Loucy (cell line): ENCODE measurements around the gene KCND2.
"Not testable (repeated sequence)": the region's sequence is repeated elsewhere in the genome, so short reads cannot be mapped to it uniquely, and the experiment has no call there.

Experiments
- H2AFZ ChIP-seq: fragments of 200-600 bp; sonication (generic); 2 replicates; pipeline ENCODE4 v1.6.0; 2016; ENCODE audit warnings: antibody characterized with exemption, mild to moderate bottlenecking, low read length, moderate library complexity
- H3F3A ChIP-seq: fragments of 200-600 bp; 2 replicates; pipeline ENCODE4 v1.6.0; 2016; ENCODE audit warnings: antibody characterized with exemption, low read depth, mild to moderate bottlenecking
- H3K27me3 ChIP-seq: fragments of 200-600 bp; sonication (generic); 2 replicates; pipeline ENCODE4 v1.6.1; 2014; ENCODE audit warnings: low read length, mild to moderate bottlenecking; ENCODE audit not compliant: insufficient read depth, poor library complexity, severe bottlenecking
- H3K36me3 ChIP-seq: fragments of 200-600 bp; sonication (generic); 2 replicates; pipeline ENCODE4 v1.6.1; 2016; ENCODE audit warnings: low read length; ENCODE audit not compliant: insufficient read depth
- H3K4me1 ChIP-seq: fragments of 200-600 bp; sonication (generic); 2 replicates; pipeline ENCODE4 v1.5.1; 2014; ENCODE audit warnings: low read length, mild to moderate bottlenecking; ENCODE audit not compliant: insufficient read depth, poor library complexity, severe bottlenecking
- H3K4me2 ChIP-seq: fragments of 200-600 bp; sonication (generic); 2 replicates; pipeline ENCODE4 v1.6.0; 2014; ENCODE audit warnings: antibody characterized with exemption, low read length, low read depth, mild to moderate bottlenecking; ENCODE audit not compliant: poor library complexity, severe bottlenecking
- H3K4me3 ChIP-seq: fragments of 200-600 bp; sonication (generic); 2 replicates; pipeline ENCODE4 v1.5.1; 2014; ENCODE audit warnings: low read length, mild to moderate bottlenecking, mixed read lengths; ENCODE audit not compliant: poor library complexity, severe bottlenecking
- H3K79me2 ChIP-seq: fragments of 200-600 bp; sonication (generic); 2 replicates; pipeline ENCODE4 v1.6.1; 2014; ENCODE audit warnings: low read length; ENCODE audit not compliant: insufficient read depth
- H3K9ac ChIP-seq: fragments of 200-600 bp; sonication (generic); 2 replicates; pipeline ENCODE4 v1.6.0; 2014; ENCODE audit warnings: mild to moderate bottlenecking, low read depth, low read length, moderate library complexity; ENCODE audit not compliant: poor library complexity, severe bottlenecking
- H3K9me2 ChIP-seq: fragments of 200-600 bp; sonication (generic); replicated peaks from 2 replicates; pipeline ENCODE4 v1.6.1; 2016; ENCODE audit warnings: low read depth, low read length, mixed read lengths
- H3K9me3 ChIP-seq: fragments of 200-600 bp; sonication (generic); 2 replicates; pipeline ENCODE4 v1.6.1; 2014; ENCODE audit warnings: mild to moderate bottlenecking, antibody characterized with exemption, low read length, low read depth; ENCODE audit not compliant: insufficient read depth
- H4K20me1 ChIP-seq: fragments of 200-600 bp; sonication (generic); 2 replicates; pipeline ENCODE4 v1.6.0; 2014; ENCODE audit warnings: antibody characterized with exemption, low read length, mild to moderate bottlenecking; ENCODE audit not compliant: insufficient read depth, poor library complexity, severe bottlenecking
- CTCF ChIP-seq: fragments of 200-600 bp; sonication (generic); conservative IDR thresholded peaks from 2 replicates; pipeline ENCODE4 v1.5.1; 2014; ENCODE audit warnings: mild to moderate bottlenecking, antibody characterized with exemption, low read length
- EZH2phosphoT487 ChIP-seq: fragments of 200-600 bp; IDR thresholded peaks from 2 replicates; pipeline ENCODE4 v1.6.1; 2018; ENCODE audit warnings: antibody characterized with exemption, mild to moderate bottlenecking, moderate library complexity, borderline replicate concordance

KCND2 gene

GRCh38 chr7:120229084-120229483 is 43.9 kb upstream of the KCND2 start:
- H4K20me1 ChIP-seq, result no peaks in the 10 kb centered on the region
- H3K79me2 ChIP-seq, result no peaks in the 10 kb centered on the region
- no peaks in the 10 kb centered on the region for H3K27me3 ChIP-seq
- H3K9ac ChIP-seq, result no peak overlapping the region
- no peaks in the 10 kb centered on the region for H3F3A ChIP-seq
- no peaks in the 10 kb centered on the region for H3K9me3 ChIP-seq
- H3K36me3 ChIP-seq, result no peaks in the 10 kb centered on the region
- no peak overlapping the region for H2AFZ ChIP-seq
- H3K4me1 ChIP-seq, result no peaks in the 10 kb centered on the region
- H3K9me2 ChIP-seq, result no peaks in the 10 kb centered on the region
- H3K4me3 ChIP-seq, result no peak overlapping the region
- H3K4me2 ChIP-seq, result no peak overlapping the region
- TF ChIP-seq CTCF, result no peak
- TF ChIP-seq EZH2phosphoT487, result no peak

- Histone ChIP-seq H3F3A (no peaks in the 10 kb centered on the region), H3K27me3 (no peaks in the 10 kb centered on the region), H3K36me3 (no peaks in the 10 kb centered on the region), H3K79me2 (no peaks in the 10 kb centered on the region), H2AFZ (no peak overlapping the region), H3K4me1 (no peaks in the 10 kb centered on the region), H3K4me2 (no peak overlapping the region), H3K9me3 (no peaks in the 10 kb centered on the region), H4K20me1 (no peaks in the 10 kb centered on the region), H3K4me3 (no peak overlapping the region), H3K9me2 (no peaks in the 10 kb centered on the region), H3K9ac (no peak overlapping the region)
- TF ChIP-seq CTCF (no peak), EZH2phosphoT487 (no peak)
These were observed 39.6 kb upstream of the KCND2 start for GRCh38 chr7:120233338-120233737.

GRCh38 chr7:120240350-120240749 is 32.6 kb upstream of the KCND2 start:
- H3K9me2 ChIP-seq, H3K4me1 ChIP-seq, H3K36me3 ChIP-seq, H3K9me3 ChIP-seq, H3F3A ChIP-seq, H2AFZ ChIP-seq, H3K4me3 ChIP-seq, H4K20me1 ChIP-seq, H3K27me3 ChIP-seq, H3K4me2 ChIP-seq, H3K9ac ChIP-seq, H3K79me2 ChIP-seq: not testable (repeated sequence)

GRCh38 chr7:120241973-120242372 is 31.0 kb upstream of the KCND2 start:
- Histone ChIP-seq H3K79me2 (no peaks in the 10 kb centered on the region), H4K20me1 (no peaks in the 10 kb centered on the region), H3K4me3 (no peak overlapping the region), H3F3A (no peaks in the 10 kb centered on the region), H3K36me3 (no peaks in the 10 kb centered on the region), H3K27me3 (no peaks in the 10 kb centered on the region), H3K4me1 (no peaks in the 10 kb centered on the region), H3K9me2 (no peaks in the 10 kb centered on the region), H3K9me3 (no peaks in the 10 kb centered on the region), H3K9ac (no peak overlapping the region), H2AFZ (no peak overlapping the region), H3K4me2 (no peak overlapping the region)
- TF ChIP-seq EZH2phosphoT487 (no peak), CTCF (no peak)
